NCI-H2029 (cell line): ENCODE measurements around the gene EEF1AKMT4.

Experiments used
- DNase-seq: peaks from one replicate; lab custom pipeline; 2025; lab: John Stamatoyannopoulos, UW

Gene EEF1AKMT4

DNA sequence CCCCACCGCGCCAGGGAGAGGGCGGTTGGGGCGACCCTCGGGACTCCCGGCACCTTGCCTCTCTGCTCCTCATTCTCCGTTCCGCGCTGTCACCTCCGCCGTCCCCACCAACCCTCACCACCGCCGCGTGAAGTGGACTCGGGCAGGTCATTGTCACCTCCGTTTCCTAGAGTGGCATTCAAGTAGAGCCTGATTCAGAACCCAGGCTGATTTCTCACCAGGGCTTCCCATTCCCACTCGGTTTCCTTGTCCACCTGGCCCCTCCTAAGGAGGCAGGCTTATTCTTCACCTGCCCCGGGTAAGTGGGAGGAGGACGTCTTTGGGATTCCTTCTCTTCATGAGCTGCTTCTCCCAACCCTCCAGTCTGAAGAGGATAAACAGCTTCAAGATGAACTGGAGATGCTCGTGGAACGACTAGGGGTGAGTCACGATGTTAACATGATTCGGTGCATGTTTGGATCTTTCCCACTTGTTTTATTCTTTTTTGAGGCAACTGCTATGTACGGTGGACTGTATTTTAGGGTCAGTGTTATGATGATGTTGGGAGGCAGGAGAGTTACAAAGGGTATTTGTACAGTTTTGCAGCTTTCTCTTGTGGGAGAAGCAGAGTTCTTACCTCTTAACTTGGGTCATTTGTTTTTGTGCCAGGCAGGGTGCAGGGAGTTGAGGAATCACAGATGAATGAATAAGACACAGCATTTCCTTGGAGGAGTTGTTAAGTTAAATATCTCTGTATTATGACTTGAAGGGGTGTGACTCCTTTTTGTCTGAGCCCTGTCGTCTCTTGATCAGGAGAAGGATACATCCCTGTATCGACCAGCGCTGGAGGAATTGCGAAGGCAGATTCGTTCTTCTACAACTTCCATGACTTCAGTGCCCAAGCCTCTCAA is 50.3 kb downstream of the EEF1AKMT4 start:
- no peak for DNase-seq

DNA sequence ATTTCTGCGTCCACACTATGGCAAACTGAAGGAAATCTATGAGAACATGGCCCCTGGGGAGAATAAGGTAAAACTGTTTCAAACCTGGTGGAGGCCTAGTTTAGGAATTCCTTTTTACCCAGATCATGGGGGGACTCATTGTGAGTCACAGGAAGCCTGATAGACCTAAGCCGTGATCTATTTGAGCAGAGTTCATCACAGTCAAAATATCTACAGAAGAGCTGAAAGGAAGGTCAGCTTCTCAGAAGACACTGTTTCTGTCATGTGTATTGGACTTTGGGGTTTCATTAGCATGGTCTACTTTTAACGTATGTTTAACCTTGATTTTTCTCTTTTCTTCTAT is 50.9 kb downstream of the EEF1AKMT4 start:
- DNase-seq = no peak

GRCh38 chr3:184305577-184305976 is 56.1 kb downstream of the EEF1AKMT4 start:
- no peak for DNase-seq

- no peak for DNase-seq
Measured at GRCh38 chr3:184306341-184306972, 57.0 kb downstream of the EEF1AKMT4 start.

DNA sequence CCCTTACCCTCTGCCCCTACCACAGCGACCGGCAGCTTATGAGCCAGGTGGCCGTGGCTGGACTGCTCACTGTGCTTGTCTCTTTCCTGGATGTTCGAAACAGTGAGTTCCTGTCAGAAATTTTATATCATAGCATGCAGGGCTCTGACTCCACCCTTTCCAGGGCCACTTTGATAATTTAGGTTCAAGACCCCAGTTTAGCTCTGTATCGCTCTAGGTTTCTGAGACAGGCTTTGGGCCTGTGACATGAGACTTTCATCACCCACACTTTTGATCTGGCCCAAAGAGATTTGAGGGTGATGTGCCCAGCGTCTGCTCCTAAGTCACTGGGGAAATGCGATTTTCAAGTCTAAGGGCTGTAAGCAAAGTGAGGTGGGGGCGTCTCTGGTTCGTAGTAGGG is 58.4 kb downstream of the EEF1AKMT4 start:
- DNase-seq = no peak
